Thyroid gland (tissue), 4 donors: ENCODE data around the gene SCN1B. TPM values are rescaled to one million over a fixed set of nuclear protein-coding genes. Genes with fewer than 3 reads are reported as not detected.

Experiments
- DNase-seq, 2 donors: peaks; one replicate each; pipeline ENCODE4 v3.0.0-alpha.2; 2019
- H3K27ac ChIP-seq, 3 donors: fragments of 200-600 bp; sonication (generic); 1 replicate in 2 of 3; 2 replicates in 1 of 3; pipeline ENCODE4 v1.5.1; 2016 to 2019; ENCODE audit warnings: mild to moderate bottlenecking in 1 of 3, moderate library complexity in 1 of 3
- H3K27me3 ChIP-seq: fragments of 200-600 bp; sonication (generic); one replicate; pipeline ENCODE4 v1.5.1; 2019
- H3K36me3 ChIP-seq, 2 donors: fragments of 200-600 bp; sonication (generic); one replicate each; pipeline ENCODE4 v1.5.1; 2016 to 2019
- H3K4me1 ChIP-seq, 2 donors: fragments of 200-600 bp; sonication (generic); one replicate each; pipeline ENCODE4 v1.5.1; 2017 to 2019
- H3K4me3 ChIP-seq, 3 donors: fragments of 200-600 bp; sonication (generic); replicated peaks in 1 of 3; 1 replicate in 2 of 3; 2 replicates in 1 of 3; pipeline ENCODE4 v1.5.1; 2016; ENCODE audit warnings: mild to moderate bottlenecking in 1 of 3
- H3K9me3 ChIP-seq: fragments of 200-600 bp; sonication (generic); one replicate; pipeline ENCODE4 v1.5.1; 2017
- CTCF ChIP-seq, 6 experiments: fragments of 200-600 bp in 3 of 6; fragments of 450-650 bp in 3 of 6; sonication (generic) in 3 of 6; IDR thresholded peaks; one replicate each; pipeline ENCODE4 v1.5.1; 2016 to 2019; ENCODE audit warnings: antibody characterized with exemption in 6 of 6, mild to moderate bottlenecking in 2 of 6, inconsistent platforms in 1 of 6, moderate library complexity in 1 of 6
- POLR2A ChIP-seq, 2 donors: fragments of 450-650 bp; IDR thresholded peaks; one replicate each; pipeline ENCODE4 v1.6.1; 2017; ENCODE audit warnings: antibody characterized with exemption in 2 of 2, mild to moderate bottlenecking in 2 of 2, moderate library complexity in 1 of 2
- WGBS, 2 donors: methylation state at CpG; one replicate each; pipeline ENCODE4 v1.1.5; 2017; 5-methylcytosine and 5-hydroxymethylcytosine counted together
- intact Hi-C: fragments of 100-400 bp; cut with DNase I; formaldehyde crosslinking; loops from one replicate; pipeline ENCODE4 v1.15.1; 2023
- total RNA-seq, 4 donors: library from RNA; depleted of rRNA; stranded (reverse); fragments of >200 nt; gene quantifications; one replicate each; pipeline ENCODE4 v1.2.3, GENCODE V29; 2016

Gene SCN1B
- total RNA-seq, 4 donors from 2014 or later: 5.7 to 19.6 (median 10.1) TPM

DNA sequence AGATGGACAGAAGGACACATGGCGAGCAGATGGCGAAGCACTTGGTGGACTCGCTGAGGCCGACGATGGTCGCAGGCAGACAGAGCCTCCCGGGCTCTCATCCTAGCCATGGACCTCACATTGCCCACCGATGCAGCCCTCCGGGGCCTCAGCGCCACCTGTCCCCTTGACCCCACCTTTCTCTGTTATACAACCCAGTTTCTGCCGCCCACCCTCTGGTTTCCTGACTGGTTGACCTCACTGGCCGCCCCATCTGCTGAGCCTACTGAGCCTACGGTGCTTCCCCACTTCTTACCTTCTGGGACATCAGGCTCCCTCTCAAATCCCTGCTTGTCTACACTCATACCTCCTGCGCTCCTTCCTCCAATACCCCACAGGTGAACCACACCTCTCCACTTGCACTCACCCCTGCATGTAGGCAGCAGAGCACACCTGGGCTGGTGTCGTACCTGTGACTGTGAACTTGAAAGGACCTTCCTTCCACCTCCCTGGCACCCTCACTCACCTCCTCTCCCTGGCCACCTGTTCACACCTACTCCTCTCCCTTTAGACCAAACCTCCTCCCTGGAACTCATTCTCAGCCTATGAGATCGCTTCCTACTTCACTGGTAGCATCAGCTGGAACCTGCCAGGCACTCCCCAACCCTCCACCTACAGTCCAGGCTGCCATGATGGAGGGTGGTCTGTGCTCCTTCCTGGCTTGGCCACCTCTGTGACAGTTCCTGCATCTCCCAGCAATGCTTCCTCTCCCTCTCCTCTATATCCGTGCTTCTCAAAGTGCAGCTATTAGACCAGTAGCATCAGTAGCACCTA, 47.3 kb downstream of the SCN1B start:
- WGBS, 2 donors: 88 to 92% methylated on average over 17 of the region's 17 CpGs
- no peak overlapping the region for H3K27ac ChIP-seq
- DNase-seq: no peak
- H3K4me1 ChIP-seq: no peaks in the 10 kb centered on the region
- H3K36me3 ChIP-seq: no peaks in the 10 kb centered on the region
- no peak for TF ChIP-seq POLR2A (IDR thresholded peaks at IDR 0.05)
- no peak for TF ChIP-seq CTCF (IDR thresholded peaks at IDR 0.05)
- H3K9me3 ChIP-seq: no peaks in the 10 kb centered on the region
- intact Hi-C loops: no loop called here
- no peak overlapping the region for H3K4me3 ChIP-seq
- no peaks in the 10 kb centered on the region for H3K27me3 ChIP-seq

GRCh38 chr19:35079826-35080225, 49.6 kb downstream of the SCN1B start:
- H3K9me3 ChIP-seq: no peaks in the 10 kb centered on the region
- H3K27me3 ChIP-seq: no peaks in the 10 kb centered on the region
- H3K36me3 ChIP-seq: no peaks in the 10 kb centered on the region
- H3K4me1 ChIP-seq: no peaks in the 10 kb centered on the region
- TF ChIP-seq POLR2A (IDR thresholded peaks at IDR 0.05) (no peak), CTCF (IDR thresholded peaks at IDR 0.05) (no peak)
- H3K4me3 ChIP-seq: no peak overlapping the region
- WGBS, 2 donors: 85 to 88% methylated on average over 10 to 11 of the region's 14 CpGs
- no peak overlapping the region for H3K27ac ChIP-seq
- intact Hi-C loops: no loop called here
- no peak for DNase-seq

DNA sequence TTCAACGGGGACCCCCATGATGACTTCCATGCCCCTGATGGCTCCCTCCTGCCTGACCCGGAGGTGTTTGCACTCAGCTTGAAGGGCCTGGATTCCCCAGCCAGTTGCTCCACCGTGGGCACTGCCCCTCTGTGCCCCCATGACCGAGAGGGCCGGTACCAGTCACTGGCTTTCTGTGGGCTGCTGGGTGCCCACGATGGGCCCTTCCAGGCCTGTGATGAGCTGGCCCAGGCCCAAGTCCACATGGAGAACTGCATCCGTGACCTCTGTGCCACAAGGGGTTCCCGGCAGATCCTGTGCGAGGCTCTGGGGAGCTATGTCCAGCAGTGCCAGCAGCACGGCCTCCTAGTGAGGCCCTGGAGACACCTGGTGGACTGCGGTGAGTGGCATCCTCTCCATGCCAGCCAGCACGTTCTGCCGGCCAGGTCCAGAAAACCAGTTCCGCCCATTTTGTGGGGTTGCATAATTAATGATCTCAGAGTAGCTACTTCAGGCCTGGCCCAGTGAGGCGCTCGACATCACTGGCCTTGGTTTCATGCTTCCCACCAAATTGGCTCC, 50.4 kb downstream of the SCN1B start:
- intact Hi-C loops: no loop called here
- DNase-seq: no peak
- no peaks in the 10 kb centered on the region for H3K4me1 ChIP-seq
- H3K27me3 ChIP-seq: no peaks in the 10 kb centered on the region
- no peak for TF ChIP-seq CTCF (IDR thresholded peaks at IDR 0.05)
- TF ChIP-seq POLR2A (IDR thresholded peaks at IDR 0.05): no peak
- H3K9me3 ChIP-seq: no peaks in the 10 kb centered on the region
- no peaks in the 10 kb centered on the region for H3K36me3 ChIP-seq
- 75 to 87% methylated on average over 6 to 15 of the region's 16 CpGs for WGBS, 2 donors
- no peak overlapping the region for H3K27ac ChIP-seq
- H3K4me3 ChIP-seq: no peak overlapping the region

GRCh38 chr19:35081201-35081600, 50.9 kb downstream of the SCN1B start:
- no peaks in the 10 kb centered on the region for H3K36me3 ChIP-seq
- no peak for DNase-seq
- no peak for TF ChIP-seq POLR2A (IDR thresholded peaks at IDR 0.05)
- no peak for TF ChIP-seq CTCF (IDR thresholded peaks at IDR 0.05)
- no peaks in the 10 kb centered on the region for H3K4me1 ChIP-seq
- WGBS, 2 donors: 84 to 87% methylated on average over 4 to 6 of the region's 6 CpGs
- no peak overlapping the region for H3K27ac ChIP-seq
- no peak overlapping the region for H3K4me3 ChIP-seq
- intact Hi-C loops: no loop called here
- no peaks in the 10 kb centered on the region for H3K27me3 ChIP-seq
- no peaks in the 10 kb centered on the region for H3K9me3 ChIP-seq
